HCT116 (cell line): ENCODE data around the gene DGKZ. TPM values are rescaled to one million over a fixed set of nuclear protein-coding genes. Genes with fewer than 3 reads are reported as not detected.

Experiments used
- ATAC-seq: fragments of 200-7000 bp; cut with Tn5 transposase; 2 replicates; pipeline ENCODE4 v1.9.1; 2020; ENCODE audit warnings: mild to moderate bottlenecking, moderate library complexity
- BruUV-seq: library from RNA; stranded (reverse); fragments of 400-500 nt; replicated peaks from 2 replicates; lab custom pipeline; 2021; lab: Mats Ljungman, UMichigan
- CTCF ChIA-PET: fragments of 300-600 bp; sonication (Branson Sonifier 250); formaldehyde crosslinking; loops from one replicate; lab custom pipeline; 2021; ENCODE audit warnings: antibody characterized with exemption; lab: Charles Lee
- POLR2A ChIA-PET: fragments of 300-600, 350-600 bp; sonication (Branson Sonifier 250); formaldehyde crosslinking; loops from one replicate; lab custom pipeline; 2021; ENCODE audit warnings: antibody characterized with exemption; lab: Charles Lee
- RAD21 ChIA-PET, 2 experiments: fragments of 300-600 bp; sonication (Branson Sonifier 250); formaldehyde crosslinking; loops; one replicate each; lab custom pipeline; 2023; ENCODE audit warnings: low total read pairs in 2 of 2; ENCODE audit not compliant: uncharacterized antibody in 2 of 2, unreplicated experiment in 2 of 2, low non-redundant PET in 1 of 2; lab: Charles Lee
- DNase-seq: peaks from one replicate; pipeline ENCODE4 v3.0.0-alpha.2; 2010; ENCODE audit warnings: low read depth, low spot score
- H2AFZ ChIP-seq: fragments of 200-600 bp; shearing (Covaris generic), sonication (generic); 2 replicates; pipeline ENCODE4 v1.6.1; 2017; ENCODE audit warnings: low read depth, mixed run types, mixed read lengths, antibody characterized with exemption, low read length; ENCODE audit not compliant: poor library complexity, severe bottlenecking
- H3K27ac ChIP-seq: 2 replicates; pipeline ENCODE4 v1.5.1; 2012; ENCODE audit warnings: low read depth, low read length
- H3K27me3 ChIP-seq: fragments of 200-600 bp; sonication (generic); 2 replicates; pipeline ENCODE4 v1.6.1; 2016; ENCODE audit warnings: mixed run types, low read length, mixed read lengths; ENCODE audit not compliant: insufficient read depth
- H3K36me3 ChIP-seq, 2 experiments: fragments of 200-500 bp in 1 of 2; fragments of 200-600 bp in 1 of 2; sonication (Bioruptor generic) in 1 of 2; sonication (generic) in 1 of 2; 2 replicates each; pipeline versions ENCODE4 v1.5.1 to v1.6.1; 2014 to 2016; ENCODE audit warnings: low read length in 2 of 2, inconsistent platforms in 1 of 2, mixed read lengths in 1 of 2, mixed run types in 1 of 2; ENCODE audit not compliant: insufficient read depth in 2 of 2, control insufficient read depth in 1 of 2
- H3K4me1 ChIP-seq, 2 experiments: fragments of 200-600 bp in 1 of 2; sonication (generic) in 1 of 2; 2 replicates each; pipeline versions ENCODE4 v1.5.1 to v1.6.1; 2012 to 2017; ENCODE audit warnings: low read length in 2 of 2, inconsistent platforms in 1 of 2, mild to moderate bottlenecking in 1 of 2, mixed read lengths in 1 of 2, mixed run types in 1 of 2, moderate library complexity in 1 of 2; ENCODE audit not compliant: insufficient read depth in 2 of 2, control insufficient read depth in 1 of 2
- H3K4me2 ChIP-seq: fragments of 200-600 bp; sonication (generic); 2 replicates; pipeline ENCODE4 v1.6.1; 2017; ENCODE audit warnings: mixed run types, low read length, mixed read lengths
- H3K4me3 ChIP-seq, 2 experiments: fragments of 200-600 bp in 1 of 2; sonication (generic) in 1 of 2; replicated peaks in 1 of 2; 2 replicates each; pipeline ENCODE4 v1.5.1; 2011 to 2016; ENCODE audit warnings: low read length in 2 of 2, control low read depth in 1 of 2, low read depth in 1 of 2, mild to moderate bottlenecking in 1 of 2, mixed read lengths in 1 of 2, mixed run types in 1 of 2
- H3K79me2 ChIP-seq: fragments of 200-600 bp; sonication (generic); 2 replicates; pipeline ENCODE4 v1.6.1; 2017; ENCODE audit warnings: mild to moderate bottlenecking, mixed run types, low read length, moderate library complexity, mixed read lengths; ENCODE audit not compliant: insufficient read depth
- H3K9ac ChIP-seq: fragments of 200-600 bp; sonication (generic); 2 replicates; pipeline ENCODE4 v1.6.1; 2016; ENCODE audit warnings: low read length, mixed read lengths
- H3K9me2 ChIP-seq: fragments of 200-600 bp; sonication (generic), shearing (Covaris generic); 2 replicates; pipeline ENCODE4 v1.6.1; 2017; ENCODE audit warnings: mixed run types, mild to moderate bottlenecking, moderate library complexity; ENCODE audit not compliant: insufficient read depth
- H3K9me3 ChIP-seq, 2 experiments: fragments of 200-500 bp in 1 of 2; fragments of 200-600 bp in 1 of 2; sonication (Bioruptor generic) in 1 of 2; sonication (generic) in 1 of 2; 2 replicates each; pipeline ENCODE4 v1.6.1; 2014 to 2017; ENCODE audit warnings: low read length in 2 of 2, mixed read lengths in 2 of 2, inconsistent platforms in 1 of 2, low read depth in 1 of 2, mild to moderate bottlenecking in 1 of 2, mixed run types in 1 of 2, moderate library complexity in 1 of 2; ENCODE audit not compliant: control insufficient read depth in 1 of 2, insufficient read depth in 1 of 2
- H4K20me1 ChIP-seq: fragments of 200-600 bp; sonication (generic), shearing (Covaris generic); 2 replicates; pipeline ENCODE4 v1.6.1; 2017; ENCODE audit warnings: mixed run types, mild to moderate bottlenecking, moderate library complexity; ENCODE audit not compliant: insufficient read depth
- CBX3 ChIP-seq: IDR thresholded peaks from 2 replicates; pipeline ENCODE4 v1.6.1; 2012; ENCODE audit warnings: low read depth
- CEBPB ChIP-seq: IDR thresholded peaks from 2 replicates; pipeline ENCODE4 v1.6.1; 2012; ENCODE audit warnings: low read depth
- EGR1 ChIP-seq: IDR thresholded peaks from 2 replicates; pipeline ENCODE4 v1.6.1; 2012; ENCODE audit warnings: low read depth
- EZH2 ChIP-seq: fragments of 200-600 bp; sonication (generic); IDR thresholded peaks from 2 replicates; pipeline ENCODE4 v1.6.1; 2017; ENCODE audit warnings: antibody characterized with exemption, mixed run types
- EZH2phosphoT487 ChIP-seq: fragments of 200-600 bp; IDR thresholded peaks from 2 replicates; pipeline ENCODE4 v1.6.1; 2018; ENCODE audit warnings: antibody characterized with exemption, borderline replicate concordance
- JUND ChIP-seq: IDR thresholded peaks from 2 replicates; pipeline ENCODE4 v1.6.1; 2012
- MAX ChIP-seq: IDR thresholded peaks from 2 replicates; pipeline ENCODE4 v1.6.1; 2012
- POLR2AphosphoS5 ChIP-seq: IDR thresholded peaks from 2 replicates; pipeline ENCODE4 v1.6.1; 2011; ENCODE audit warnings: mild to moderate bottlenecking, low read depth, low read length, moderate library complexity
- SIN3A ChIP-seq: IDR thresholded peaks from 2 replicates; pipeline ENCODE4 v1.6.1; 2012; ENCODE audit warnings: low read depth
- YY1 ChIP-seq: IDR thresholded peaks from 2 replicates; pipeline ENCODE4 v1.6.1; 2011; ENCODE audit warnings: low read length, low read depth, moderate library complexity, mild to moderate bottlenecking; ENCODE audit not compliant: insufficient replicate concordance; ENCODE audit errors: extremely low read depth
- ZFX ChIP-seq: fragments of 450-650 bp; IDR thresholded peaks from 2 replicates; pipeline ENCODE4 v1.6.1; 2017
- ZNF274 ChIP-seq: fragments of 200-500 bp; sonication (Bioruptor generic); IDR thresholded peaks from 2 replicates; pipeline ENCODE4 v1.6.1; 2014; ENCODE audit warnings: mild to moderate bottlenecking, low read depth, low read length, inconsistent platforms
- intact Hi-C: fragments of 100-400 bp; cut with micrococcal nuclease; formaldehyde crosslinking; loops from 2 replicates; pipeline ENCODE4 v1.10.0; 2022
- microRNA-seq: library from miRNA; unstranded; fragments of <30 nt; microRNA quantifications from one replicate; pipeline ENCODE4, GENCODE V29; 2016; ENCODE audit warnings: borderline number of aligned reads
- total RNA-seq: library from RNA; stranded (reverse); gene quantifications from one replicate; pipeline ENCODE4 v1.2.1, GENCODE V29; 2021; ENCODE audit not compliant: unreplicated experiment
- TF ChIP-seq, protein P1 (sequence below): IDR thresholded peaks from 2 replicates; pipeline ENCODE4 v1.6.1; 2011; ENCODE audit warnings: mild to moderate bottlenecking, low read length, moderate library complexity; ENCODE audit not compliant: insufficient replicate concordance; ENCODE audit errors: extremely low read depth

DGKZ gene
- total RNA-seq, 1 experiment from 2014 or later: 70.2 TPM

GRCh38 chr11:46429717-46430116 is 82.5 kb downstream of the DGKZ start:
- H3K27ac ChIP-seq: no peak overlapping the region
- ChIA-PET CTCF (no interaction called here), POLR2A (no interaction called here)
- no peak for TF ChIP-seq YY1
- TF ChIP-seq POLR2AphosphoS5: no peak
- no peak for TF ChIP-seq EZH2phosphoT487
- TF ChIP-seq ZFX: no peak
- no peak for TF ChIP-seq MAX
- no peak for TF ChIP-seq ZNF274
- no peak for TF ChIP-seq EGR1
- TF ChIP-seq SIN3A: no peak
- TF ChIP-seq, protein P1, sequence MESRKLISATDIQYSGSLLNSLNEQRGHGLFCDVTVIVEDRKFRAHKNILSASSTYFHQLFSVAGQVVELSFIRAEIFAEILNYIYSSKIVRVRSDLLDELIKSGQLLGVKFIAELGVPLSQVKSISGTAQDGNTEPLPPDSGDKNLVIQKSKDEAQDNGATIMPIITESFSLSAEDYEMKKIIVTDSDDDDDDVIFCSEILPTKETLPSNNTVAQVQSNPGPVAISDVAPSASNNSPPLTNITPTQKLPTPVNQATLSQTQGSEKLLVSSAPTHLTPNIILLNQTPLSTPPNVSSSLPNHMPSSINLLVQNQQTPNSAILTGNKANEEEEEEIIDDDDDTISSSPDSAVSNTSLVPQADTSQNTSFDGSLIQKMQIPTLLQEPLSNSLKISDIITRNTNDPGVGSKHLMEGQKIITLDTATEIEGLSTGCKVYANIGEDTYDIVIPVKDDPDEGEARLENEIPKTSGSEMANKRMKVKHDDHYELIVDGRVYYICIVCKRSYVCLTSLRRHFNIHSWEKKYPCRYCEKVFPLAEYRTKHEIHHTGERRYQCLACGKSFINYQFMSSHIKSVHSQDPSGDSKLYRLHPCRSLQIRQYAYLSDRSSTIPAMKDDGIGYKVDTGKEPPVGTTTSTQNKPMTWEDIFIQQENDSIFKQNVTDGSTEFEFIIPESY: no peak
- TF ChIP-seq JUND: no peak
- TF ChIP-seq CEBPB: no peak
- no peak for TF ChIP-seq EZH2
- no peak for TF ChIP-seq CBX3
- TF ChIP-seq, all 23 proteins: peak for 0
- no peak overlapping the region for H3K4me3 ChIP-seq
- BruUV-seq: no TSS peak
- no peaks in the 10 kb centered on the region for H4K20me1 ChIP-seq
- H3K27me3 ChIP-seq: no peaks in the 10 kb centered on the region
- intact Hi-C loops: no loop called here
- H3K9me2 ChIP-seq: no peaks in the 10 kb centered on the region
- H3K4me2 ChIP-seq: no peak overlapping the region
- H3K9ac ChIP-seq: no peak overlapping the region
- DNase-seq (no peak), ATAC-seq (no peak)
- RAD21 ChIA-PET: no interaction called here
- H2AFZ ChIP-seq: no peak overlapping the region
- H3K79me2 ChIP-seq: no peaks in the 10 kb centered on the region
- H3K9me3 ChIP-seq: no peaks in the 10 kb centered on the region
- no peaks in the 10 kb centered on the region for H3K4me1 ChIP-seq
- H3K36me3 ChIP-seq: peaks cover 5 to 9% of the 10 kb centered on the region in 2 experiments; a peak in 2 of 4 replicates

Small RNA genes lying within 50 kb of the gene (microRNA-seq; reads per million reads assigned to microRNA genes)
- gene MIR4688: not detected

Other genes starting within 250 kb of the DGKZ start
- 27.0 TPM for gene PHF21A, start 226.0 kb upstream of the DGKZ start, total RNA-seq
- 0.37 TPM for gene CREB3L1, start 69.8 kb upstream of the DGKZ start, total RNA-seq
- gene MDK, start 34.2 kb downstream of the DGKZ start, total RNA-seq: 286 TPM
- gene CHRM4, start 44.3 kb downstream of the DGKZ start, total RNA-seq: 1.1 TPM
- 22.7 TPM for gene AMBRA1, start 246.6 kb downstream of the DGKZ start, total RNA-seq